Measurements from ENCODE around the gene MAD2L1BP.

DNA sequence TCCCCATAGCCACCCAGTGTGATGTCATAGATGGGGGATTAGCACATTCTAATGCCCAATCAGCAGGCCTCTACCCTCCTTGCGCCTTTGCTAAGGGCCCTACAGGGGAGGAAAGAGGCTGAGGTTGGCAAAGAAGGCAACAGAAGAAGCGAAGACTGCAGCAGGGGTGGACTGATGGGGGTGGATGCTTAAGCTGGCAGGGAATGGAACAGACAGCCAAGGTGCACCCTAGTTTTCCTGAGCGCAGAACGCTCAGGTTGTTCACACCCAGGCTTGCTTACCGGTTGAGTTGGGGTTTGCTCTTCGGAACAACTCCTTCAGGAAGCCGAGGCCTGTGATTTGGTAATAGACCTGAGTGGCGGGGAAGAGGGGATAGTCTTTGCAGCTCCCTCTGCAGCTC lies 39.3 kb downstream of the MAD2L1BP start:
- TF ChIP-seq, protein P1, sequence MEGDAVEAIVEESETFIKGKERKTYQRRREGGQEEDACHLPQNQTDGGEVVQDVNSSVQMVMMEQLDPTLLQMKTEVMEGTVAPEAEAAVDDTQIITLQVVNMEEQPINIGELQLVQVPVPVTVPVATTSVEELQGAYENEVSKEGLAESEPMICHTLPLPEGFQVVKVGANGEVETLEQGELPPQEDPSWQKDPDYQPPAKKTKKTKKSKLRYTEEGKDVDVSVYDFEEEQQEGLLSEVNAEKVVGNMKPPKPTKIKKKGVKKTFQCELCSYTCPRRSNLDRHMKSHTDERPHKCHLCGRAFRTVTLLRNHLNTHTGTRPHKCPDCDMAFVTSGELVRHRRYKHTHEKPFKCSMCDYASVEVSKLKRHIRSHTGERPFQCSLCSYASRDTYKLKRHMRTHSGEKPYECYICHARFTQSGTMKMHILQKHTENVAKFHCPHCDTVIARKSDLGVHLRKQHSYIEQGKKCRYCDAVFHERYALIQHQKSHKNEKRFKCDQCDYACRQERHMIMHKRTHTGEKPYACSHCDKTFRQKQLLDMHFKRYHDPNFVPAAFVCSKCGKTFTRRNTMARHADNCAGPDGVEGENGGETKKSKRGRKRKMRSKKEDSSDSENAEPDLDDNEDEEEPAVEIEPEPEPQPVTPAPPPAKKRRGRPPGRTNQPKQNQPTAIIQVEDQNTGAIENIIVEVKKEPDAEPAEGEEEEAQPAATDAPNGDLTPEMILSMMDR (IDR thresholded peaks at IDR 0.05), result no peak
- no peak for TF ChIP-seq POLR2A (IDR thresholded peaks at IDR 0.05)

Measured in gastroesophageal sphincter (tissue), 3 donors.